ENCODE results near the gene CLCN3. TPM values are rescaled to one million over a fixed set of nuclear protein-coding genes. Genes with fewer than 3 reads are reported as not detected.

The CLCN3 gene
- total and polyA plus RNA-seq, 2 experiments from 2014 or later = 10.9 to 22.9 TPM

GRCh38 chr4:169715826-169716225 is 95.4 kb downstream of the CLCN3 start:
- Mint-ChIP-seq H3K27ac (no peak overlapping the region), H3K4me1 (no peaks in the 10 kb centered on the region), H3K27me3 (ENCODE audit: insufficient read depth, low read depth, poor library complexity) (no peaks in the 10 kb centered on the region), H3K9me3 (no peaks in the 10 kb centered on the region), H3K4me3 (no peak overlapping the region), H3K36me3 (ENCODE audit: low read depth) (no peaks in the 10 kb centered on the region; the same call in 2 of the 3 replicates)
- Histone ChIP-seq H2AFZ (no peak overlapping the region), H3K27ac (ENCODE audit: low read depth) (no peak overlapping the region), H4K20me1 (replicated peaks; ENCODE audit: insufficient read depth) (no peaks in the 10 kb centered on the region), H3K4me2 (no peak overlapping the region), H3K27me3 (ENCODE audit: insufficient read depth) (no peaks in the 10 kb centered on the region), H3F3A (replicated peaks; ENCODE audit: low read depth) (no peaks in the 10 kb centered on the region), H3K9me2 (ENCODE audit: insufficient read depth) (no peaks in the 10 kb centered on the region), H3K4me3 (no peak overlapping the region), H3K79me2 (replicated peaks; ENCODE audit: insufficient read depth) (no peaks in the 10 kb centered on the region), H3K36me3 (ENCODE audit: insufficient read depth) (no peaks in the 10 kb centered on the region), H3K4me1 (ENCODE audit: insufficient read depth) (no peaks in the 10 kb centered on the region)
- no peak for TF ChIP-seq ZNF114 (CRISPR knock-in tag; IDR thresholded peaks at IDR 0.05)
- no peak for TF ChIP-seq EZH2 (IDR thresholded peaks at IDR 0.05; ENCODE audit: low read depth, unreplicated experiment)
- no peak for TF ChIP-seq CREB1 (CRISPR knock-in tag; IDR thresholded peaks at IDR 0.05; ENCODE audit: low read depth)
- no peak for TF ChIP-seq POLR2AphosphoS5 (IDR thresholded peaks at IDR 0.05; ENCODE audit: low read depth)
- no peak for TF ChIP-seq ETS1 (IDR thresholded peaks at IDR 0.05)
- TF ChIP-seq CTCF (conservative IDR thresholded peaks at IDR 0.05; ENCODE audit: low read depth in 2 of 2) = no peak
- no peak for TF ChIP-seq REST (IDR thresholded peaks at IDR 0.05; ENCODE audit: unreplicated experiment)
- TF ChIP-seq EZH2phosphoT487 (IDR thresholded peaks at IDR 0.05; ENCODE audit: unreplicated experiment) = no peak
- no peak for TF ChIP-seq JUNB (IDR thresholded peaks at IDR 0.05; ENCODE audit: unreplicated experiment)
- no peak for TF ChIP-seq ZNF331 (CRISPR knock-in tag; IDR thresholded peaks at IDR 0.05; ENCODE audit: low read depth)
- no peak for TF ChIP-seq ZNF462 (CRISPR knock-in tag; IDR thresholded peaks at IDR 0.05)
- no peak for TF ChIP-seq STAT1 (IDR thresholded peaks at IDR 0.05; ENCODE audit: unreplicated experiment)
- TF ChIP-seq NANOG (IDR thresholded peaks at IDR 0.05; ENCODE audit: borderline replicate concordance) = no peak
- no peak for ATAC-seq
- no peak for DNase-seq (ENCODE audit: low spot score)

All from GM23338 (cell line).